ENCODE results near the gene PTPRD.
"Not testable (repeated sequence)": the region's sequence is repeated elsewhere in the genome, so short reads cannot be mapped to it uniquely, and the experiment has no call there.

PTPRD gene

DNA sequence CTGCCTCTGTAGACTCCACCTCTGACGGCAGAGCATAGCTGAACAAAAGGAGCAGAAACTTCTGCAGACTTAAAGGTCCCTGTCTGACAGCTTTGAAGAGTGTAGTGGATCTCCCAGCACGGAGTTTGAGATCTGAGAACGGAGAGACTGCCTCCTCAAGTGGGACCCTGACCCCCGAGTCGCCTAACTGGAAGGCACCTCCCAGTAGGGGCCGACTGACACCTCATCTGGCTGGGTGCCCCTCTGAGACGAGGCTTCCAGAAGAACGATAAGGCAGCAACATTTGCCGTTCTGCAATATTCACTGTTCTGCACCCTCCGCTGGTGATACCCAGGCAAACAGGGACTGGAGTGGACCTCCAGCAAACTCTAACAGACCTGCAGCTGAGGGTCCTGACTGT lies 1186.3 kb downstream of the PTPRD start:
- DNase-seq, result not testable (repeated sequence)

DNA sequence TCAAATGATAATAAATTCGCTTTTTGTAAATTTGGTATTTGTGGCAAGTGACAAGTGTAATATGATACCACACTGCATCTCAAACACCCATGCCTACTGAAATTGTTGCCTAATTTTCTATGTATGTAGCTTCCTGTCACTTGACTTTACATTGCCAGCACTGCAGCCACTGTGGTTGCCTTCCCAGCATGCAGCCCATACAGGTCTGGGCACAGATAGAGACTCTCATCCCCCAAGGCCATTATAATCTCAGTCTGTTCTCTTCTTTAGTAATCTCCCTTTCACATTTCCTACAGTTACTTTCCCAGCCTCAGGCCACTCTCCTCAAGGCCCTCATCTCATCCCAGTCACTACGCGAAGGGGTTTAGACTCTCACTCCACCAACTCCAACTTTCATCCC lies 1200.6 kb downstream of the PTPRD start:
- DNase-seq, result no peak

DNA sequence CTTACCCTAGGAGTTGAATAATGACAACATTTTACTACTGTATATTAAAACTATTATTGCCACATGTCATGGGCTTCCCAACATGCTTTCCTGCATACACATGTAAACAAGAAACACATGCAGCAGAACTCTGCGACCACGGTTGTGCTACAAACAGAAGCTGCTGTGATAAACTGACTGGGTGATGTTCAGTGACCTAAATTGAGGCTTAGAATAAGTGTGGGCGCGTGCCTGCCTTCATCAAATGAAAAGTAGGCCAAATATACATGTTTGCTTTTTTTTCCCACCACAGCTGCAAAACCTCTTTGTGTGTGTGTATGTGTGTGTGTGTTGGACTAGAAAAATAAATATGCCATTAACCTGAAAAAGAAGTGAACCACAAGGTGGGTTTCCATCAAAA lies 1202.1 kb downstream of the PTPRD start:
- no peak for DNase-seq

DNA sequence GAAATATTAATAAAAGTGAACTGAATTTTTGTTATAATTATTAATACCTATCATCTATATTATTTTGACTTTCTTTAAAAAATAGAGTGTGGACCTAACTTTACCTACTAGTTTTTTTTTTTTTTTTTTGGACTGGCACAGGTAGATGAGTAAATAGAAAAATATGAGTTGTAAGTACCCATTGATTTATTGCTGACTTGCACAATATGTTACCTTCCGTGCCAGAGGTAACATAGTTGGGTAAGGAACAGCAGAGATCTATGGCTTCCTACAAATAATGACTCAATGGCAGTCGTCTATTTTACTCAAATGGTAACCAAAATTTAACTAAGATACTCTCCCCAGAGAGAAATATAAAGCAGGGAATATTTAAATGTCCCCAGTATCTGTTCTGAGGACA lies 1212.8 kb downstream of the PTPRD start:
- no peak for DNase-seq

DNA sequence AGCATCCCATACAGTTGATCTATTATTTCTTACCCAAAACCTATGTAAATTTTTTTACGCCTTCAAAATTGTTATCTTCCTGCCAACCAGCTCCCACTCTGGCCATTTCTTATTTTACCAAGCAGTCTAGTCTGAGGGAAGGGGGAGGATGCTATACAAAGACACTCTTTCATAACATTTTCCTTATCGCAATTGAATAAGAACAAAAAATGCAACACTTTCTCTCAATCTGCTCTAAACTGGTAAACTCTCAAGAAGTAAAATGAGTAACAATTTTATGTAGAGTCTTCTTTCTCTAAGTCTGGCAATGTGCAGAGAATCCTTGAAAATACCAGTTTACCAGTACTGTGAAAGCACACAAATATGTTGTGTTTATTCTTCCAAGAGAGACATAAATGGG lies 1216.3 kb downstream of the PTPRD start:
- no peak for DNase-seq

DNA sequence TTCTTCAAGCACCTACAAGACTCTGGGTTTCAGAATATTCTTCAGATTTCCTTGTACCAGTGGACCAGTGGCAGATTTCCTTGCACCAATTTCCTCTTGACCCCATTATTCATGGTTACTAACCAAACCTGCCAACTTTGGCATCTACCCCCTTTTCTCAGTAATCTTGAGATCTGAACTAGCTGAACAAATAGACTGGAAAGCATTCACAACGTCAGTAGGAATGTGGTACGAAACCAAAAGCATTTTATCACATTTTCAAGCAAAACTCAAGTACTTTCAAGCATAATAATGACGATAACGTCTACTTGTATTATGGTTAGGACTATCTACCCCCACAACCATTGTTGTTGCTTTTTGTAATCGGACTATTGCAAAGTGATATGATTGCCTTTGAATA lies 1217.3 kb downstream of the PTPRD start:
- DNase-seq, result no peak

DNA sequence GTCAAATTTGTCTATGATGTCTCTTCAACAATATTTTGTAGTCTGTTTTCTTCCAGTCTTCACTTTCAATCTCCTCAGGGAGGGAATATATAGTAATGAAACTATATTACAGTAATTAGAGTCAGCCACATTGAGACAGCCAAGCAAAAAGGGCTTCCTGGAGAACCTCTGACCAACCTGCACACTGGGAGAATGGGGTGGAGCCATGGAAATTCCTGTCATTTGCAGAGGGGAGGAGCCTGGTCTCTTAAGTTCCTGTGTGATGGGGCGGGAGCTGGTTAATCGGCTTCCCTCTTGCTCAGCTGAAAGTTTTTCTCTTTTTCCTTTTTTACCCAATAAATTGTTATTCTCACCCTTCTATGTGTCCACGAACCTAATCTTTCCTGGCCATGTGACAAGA lies 1220.0 kb downstream of the PTPRD start:
- no peak for DNase-seq

DNA sequence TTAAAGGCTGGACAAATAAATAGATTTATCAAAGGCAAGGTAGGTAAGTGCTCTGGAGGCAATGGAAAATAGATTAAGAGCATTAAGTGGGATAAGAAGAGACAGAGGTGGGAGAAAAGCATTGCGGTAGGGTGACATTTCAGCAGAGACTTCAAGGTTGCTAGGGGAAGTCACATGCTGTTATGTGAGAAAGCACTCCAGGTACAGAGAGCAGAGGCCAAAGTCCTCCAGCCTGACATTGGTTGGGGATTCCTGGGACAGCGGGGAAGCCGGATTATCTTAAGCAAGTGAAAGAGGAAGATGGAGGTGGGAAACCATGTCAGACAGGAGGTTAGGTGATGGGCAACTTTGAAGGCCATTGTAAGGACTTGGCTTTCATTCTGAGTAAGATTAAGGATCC lies 1222.9 kb downstream of the PTPRD start:
- no peak for DNase-seq

DNA sequence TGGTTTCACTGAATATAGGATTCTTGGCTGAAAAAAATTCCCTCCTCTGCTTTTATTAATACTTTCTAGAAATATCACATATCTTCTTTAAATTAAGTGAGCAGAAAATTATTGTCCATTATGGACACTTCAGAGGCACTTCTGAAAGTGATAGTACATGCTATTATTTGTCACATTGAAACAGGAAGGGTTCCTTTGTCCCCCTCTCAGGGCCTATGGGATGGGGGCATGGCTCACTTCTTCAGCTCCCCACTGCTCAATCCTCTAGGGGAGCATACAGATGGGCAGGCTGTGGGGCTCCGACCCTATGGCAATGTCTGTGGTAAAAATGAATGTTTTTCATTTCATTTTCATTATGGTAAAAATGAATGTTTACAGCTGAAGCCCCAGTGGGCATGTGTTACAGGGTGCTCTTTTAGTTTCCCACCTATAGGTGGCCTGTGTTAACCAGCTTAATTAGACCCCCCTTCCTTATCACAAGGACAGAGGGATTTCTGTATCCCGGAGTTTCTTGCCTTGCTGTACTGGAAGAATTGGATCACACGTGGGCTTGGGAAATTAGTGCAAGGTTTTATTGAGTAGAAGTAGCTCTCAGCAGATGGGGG lies 1225.2 kb downstream of the PTPRD start:
- no peak for DNase-seq

DNA sequence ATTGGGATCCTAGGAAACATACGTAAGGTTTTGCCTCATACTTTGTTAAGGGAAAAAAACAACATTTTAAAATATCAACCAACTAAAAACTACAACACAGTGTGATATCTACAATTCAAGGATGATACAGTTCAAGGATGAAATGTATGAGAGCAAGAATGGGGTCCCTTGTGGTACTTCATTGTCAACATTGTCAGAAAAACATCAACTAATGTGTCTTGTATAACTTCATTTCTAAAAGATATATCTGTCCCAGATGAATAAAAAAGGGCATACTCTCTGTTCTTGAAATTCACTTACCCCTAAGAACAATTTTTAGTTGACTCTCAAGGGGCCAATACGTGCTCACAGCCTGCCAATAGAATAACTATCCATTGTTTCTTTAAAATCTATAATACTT lies 1250.5 kb downstream of the PTPRD start:
- DNase-seq, result no peak

DNA sequence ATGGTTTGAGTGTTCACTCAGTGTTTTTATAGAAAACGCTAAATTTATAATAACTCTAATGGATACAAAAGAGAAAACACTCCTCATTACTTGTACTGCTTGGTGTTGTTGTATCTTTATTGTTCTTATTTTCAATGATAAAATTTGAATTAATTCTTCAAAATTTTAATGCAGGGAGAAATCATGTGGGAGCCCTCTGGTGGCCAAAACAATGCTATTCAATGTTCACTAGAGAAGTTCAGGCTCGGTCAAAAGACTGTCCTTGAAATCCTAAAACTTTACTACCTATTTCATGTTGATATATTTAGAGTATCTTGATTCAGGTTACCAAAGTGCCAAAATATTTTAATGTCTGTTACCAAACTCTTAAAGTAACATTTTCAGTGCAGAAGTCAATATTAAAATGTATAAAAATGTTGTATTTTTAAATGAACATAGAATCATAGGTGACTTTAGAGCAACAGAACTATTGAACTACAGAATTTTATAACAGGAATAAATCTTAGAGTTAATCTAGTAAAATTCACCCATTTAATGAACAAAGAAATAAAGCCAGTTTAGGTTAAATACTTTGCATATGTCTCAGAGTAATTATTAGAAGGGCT lies 1259.8 kb downstream of the PTPRD start:
- DNase-seq, result peak; percentile 29

DNA sequence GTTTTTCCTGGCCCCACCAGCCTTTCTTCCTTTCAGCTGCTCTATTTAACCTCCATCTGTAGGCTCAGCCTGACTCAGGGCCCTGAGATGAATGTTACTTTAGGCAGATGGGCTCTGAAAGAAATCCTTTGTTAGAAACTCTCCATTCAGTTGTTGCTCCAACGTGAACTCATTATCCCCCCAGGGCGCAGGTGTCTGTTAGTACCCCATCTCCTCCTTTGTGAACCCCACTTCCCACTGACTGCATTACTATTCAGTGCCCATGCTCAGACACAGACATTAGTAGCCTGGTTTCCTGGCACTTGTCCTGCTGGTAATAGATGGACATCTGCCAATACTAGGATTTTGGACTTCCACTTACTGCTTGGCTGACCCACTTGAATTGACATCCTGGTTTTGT lies 1271.6 kb downstream of the PTPRD start:
- peak; percentile 31 for DNase-seq

DNA sequence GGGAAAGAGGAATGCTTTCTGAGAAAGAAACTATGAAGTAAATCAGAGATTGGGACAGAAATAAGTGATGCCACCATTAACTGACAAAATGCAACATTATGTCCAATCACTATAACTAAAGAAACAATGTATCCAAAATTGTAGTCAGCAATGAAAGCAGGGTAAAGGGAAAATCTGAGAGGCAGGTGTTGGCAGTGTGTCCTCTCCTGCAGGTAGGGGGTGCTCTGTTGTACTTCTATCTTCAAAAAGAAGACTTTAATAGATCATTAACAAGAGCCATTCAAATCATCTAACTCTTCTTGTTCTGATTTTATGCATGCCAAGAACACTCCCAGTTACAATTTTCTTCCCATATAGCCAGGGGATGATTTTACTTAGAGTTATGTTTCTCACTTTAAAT lies 1275.7 kb downstream of the PTPRD start:
- no peak for DNase-seq

DNA sequence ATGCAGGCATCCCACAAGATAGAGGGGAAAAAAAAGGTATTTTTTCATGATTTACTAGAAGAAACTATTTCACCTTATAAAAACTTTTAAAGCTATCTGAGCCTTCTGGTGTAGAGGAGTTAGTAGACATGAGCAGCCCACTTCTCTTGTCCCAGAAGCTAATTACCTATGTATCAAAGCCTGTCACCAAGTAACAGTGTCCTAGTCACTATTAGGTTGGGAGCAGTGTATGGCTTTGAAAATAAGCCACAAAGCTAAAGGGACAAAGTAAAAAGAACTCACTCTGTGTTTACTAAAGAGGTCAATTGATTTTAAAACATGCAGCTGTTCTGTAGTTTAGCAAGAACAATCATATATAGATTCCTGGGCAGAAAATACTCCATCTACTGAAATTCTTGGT lies 1286.1 kb downstream of the PTPRD start:
- DNase-seq, result no peak

DNA sequence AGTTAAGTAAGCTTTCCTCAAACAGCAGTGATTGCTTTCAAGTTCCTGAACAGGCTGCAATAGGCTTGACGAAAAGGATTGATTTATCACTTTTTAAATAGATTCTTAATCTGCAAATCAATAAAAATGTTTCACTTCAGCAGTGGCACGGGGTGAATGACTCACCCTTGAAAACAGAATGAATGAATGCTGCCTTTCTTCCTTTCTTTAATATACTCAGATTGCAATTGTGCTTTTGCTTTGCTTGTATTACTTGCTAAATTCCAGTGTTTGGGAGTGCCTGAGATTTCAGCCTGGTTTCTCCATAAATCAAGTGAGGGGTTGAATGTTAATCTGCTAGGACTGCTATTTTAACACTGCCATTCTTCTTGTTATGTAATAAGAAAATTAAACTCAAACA lies 1293.8 kb downstream of the PTPRD start:
- DNase-seq, result no peak

DNA sequence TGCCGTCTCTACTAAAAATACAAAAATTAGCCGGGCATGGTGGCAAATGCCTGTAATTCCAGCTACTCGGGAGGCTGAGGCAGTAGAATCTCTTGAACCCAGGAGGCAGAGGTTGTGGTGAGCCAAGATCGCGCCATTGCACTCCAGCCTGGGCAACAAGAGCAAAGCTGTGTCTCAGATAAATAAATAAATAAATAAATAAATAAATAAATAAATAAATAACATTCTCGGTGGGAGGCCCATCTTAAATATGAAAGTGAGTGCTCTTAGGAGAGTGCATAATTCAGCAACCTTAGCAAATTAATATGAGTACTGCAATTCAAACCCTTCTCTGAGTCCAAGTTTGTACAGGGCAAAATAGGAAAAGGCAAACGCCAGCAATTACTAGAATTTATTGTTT lies 1302.1 kb downstream of the PTPRD start:
- DNase-seq, result not testable (repeated sequence)

DNA sequence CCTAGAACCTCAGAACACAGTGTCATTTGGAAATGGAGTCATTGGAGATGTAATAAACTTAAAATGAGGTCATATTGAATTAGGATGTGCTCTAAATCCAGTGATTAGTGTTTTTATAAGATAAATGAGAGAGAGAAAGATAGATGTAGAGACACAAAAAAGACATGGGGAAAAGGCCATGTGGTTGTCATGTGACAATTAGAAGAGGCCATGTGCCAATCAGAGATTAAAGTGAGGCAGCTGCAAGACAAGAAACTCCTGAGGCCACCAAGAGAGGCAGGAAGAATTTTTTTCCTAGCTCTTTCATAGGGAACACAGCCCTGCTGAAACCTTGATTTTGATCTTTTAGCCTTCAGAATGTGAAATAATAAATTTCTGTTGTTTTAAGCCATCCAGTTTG lies 1307.2 kb downstream of the PTPRD start:
- DNase-seq, result no peak

DNA sequence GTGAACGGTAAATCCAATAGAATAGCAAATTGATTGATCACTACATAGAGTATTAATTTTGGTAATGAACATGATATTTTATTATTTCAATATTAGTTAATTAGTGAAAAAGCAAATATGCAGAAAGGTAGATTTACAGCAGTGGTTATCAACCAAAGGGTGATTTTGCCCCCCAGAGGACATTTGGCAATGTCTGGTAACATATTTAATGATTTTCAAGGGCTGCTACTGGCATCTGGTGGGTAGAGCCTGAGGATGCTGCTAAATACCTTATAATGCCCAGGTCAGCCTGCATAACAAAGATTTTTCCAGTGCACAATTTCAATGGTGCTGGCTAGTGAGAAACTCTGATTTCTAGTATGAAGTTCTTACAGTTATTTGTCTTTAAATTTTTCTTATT lies 1313.7 kb downstream of the PTPRD start:
- peak; percentile 2 for DNase-seq

DNA sequence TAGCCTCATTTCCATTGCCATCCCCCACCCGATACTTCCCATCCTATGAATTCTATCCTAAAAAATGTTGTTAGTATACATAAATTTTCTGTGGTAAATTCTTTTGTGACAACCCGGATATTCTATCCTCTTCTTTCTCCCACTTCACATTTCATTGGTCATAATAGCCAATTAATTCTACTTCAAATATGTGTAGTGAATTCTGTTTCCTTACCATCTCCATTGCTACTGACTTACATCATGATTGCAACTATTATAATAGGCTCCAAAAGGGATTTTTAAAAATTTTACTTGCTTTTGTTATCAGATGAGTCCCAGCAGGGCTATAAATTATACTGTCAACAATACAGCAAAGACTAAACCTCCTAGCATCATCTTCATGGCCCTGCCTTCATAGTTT lies 1326.8 kb downstream of the PTPRD start:
- no peak for DNase-seq

DNA sequence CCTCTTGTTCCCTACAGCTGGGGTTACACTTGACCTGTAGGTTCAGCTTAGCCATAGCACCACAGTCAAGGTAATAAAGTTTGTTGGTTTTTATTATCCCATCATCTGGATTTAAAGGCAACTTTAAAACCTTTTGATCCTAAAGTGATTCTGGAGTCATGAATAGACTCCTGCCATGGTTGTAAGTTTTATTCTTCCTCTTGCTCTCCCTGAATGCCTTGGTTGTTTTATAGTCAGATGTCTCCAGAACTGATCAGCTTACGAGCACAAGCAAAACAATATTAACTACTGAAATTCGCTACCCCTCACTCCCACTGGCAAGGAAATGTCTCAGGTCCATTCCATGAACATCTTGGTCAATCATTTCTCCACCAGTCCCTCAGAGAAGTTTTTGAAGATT lies 1328.6 kb downstream of the PTPRD start:
- DNase-seq, result no peak

DNA sequence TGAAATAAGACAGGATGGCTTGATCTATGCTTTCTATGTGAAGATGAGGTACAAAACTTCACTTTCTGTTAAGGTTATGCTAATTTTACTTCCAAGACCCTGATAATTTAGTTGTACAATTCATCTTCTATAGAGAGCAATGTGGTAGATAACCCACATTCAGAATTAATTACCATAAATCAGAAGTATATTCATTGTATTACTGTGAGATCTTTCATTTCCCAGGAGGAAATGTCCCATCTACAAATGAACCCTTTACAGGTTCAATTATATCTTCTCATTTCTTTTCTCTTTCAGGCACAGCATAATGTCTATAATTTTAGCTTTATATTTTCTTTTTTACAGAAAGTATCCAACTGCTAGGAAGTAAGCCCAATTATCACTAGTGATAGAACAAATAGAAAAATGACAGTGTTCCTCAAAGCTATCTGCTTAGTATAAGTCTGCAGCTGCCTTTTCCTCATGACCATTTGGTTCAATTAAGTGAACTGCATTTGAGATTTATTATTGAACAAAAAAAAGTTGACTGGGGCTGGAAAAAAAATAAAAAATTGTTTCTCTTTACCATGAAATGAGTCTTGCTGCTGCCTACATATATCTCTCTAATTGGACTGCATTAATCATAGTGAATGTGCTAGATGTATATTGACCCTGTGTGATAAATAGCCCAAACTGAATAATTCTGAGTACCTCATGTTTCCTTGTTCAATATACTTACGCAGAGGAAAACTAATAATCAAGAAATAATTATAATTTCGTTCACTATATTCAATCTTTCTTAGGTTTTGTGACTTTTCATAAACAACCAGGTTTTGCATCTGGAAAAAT lies 1329.4 kb downstream of the PTPRD start:
- no peak for DNase-seq

DNA sequence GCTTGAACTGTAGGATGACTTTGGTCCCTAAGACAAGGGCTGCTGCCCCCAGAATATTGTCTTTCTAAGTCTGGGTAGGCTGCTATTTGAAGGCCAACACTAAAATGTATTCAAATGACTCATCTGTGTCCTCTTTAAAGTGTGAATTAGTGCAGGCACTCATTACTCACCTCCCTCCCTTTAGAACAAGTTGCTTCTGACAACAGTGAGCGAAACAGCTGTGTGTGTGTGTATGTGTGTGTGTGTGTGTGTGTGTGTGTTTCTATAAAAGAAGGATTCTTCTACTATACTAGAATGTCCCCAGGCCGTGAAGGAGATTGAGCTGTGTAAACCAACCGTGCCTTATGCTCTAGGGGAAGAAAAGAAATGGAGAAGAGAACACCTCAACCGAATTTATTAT lies 1337.2 kb downstream of the PTPRD start:
- DNase-seq, result no peak

DNA sequence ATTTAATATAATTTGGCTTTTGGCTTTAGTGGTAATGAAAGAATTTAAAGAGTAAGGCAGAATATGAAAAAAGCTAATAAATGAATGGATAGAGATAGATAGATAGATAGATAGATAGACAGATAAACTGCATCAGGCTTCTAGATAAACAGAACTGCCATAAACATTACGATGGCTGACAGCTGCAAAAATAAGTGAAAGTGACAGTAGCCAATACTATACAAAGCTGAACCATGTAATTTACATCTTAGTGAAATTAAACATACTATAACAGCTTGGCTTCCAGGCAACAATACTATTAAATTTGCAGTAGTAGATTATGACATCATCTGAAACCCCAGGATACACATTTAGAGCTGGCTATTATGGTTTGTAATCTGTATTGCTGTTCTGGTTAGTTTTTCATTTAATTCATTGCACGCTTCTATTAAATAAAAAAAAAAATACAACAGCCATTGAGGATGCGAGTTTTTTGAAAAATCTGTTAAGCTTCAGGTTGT lies 1354.8 kb downstream of the PTPRD start:
- DNase-seq, result no peak

DNA sequence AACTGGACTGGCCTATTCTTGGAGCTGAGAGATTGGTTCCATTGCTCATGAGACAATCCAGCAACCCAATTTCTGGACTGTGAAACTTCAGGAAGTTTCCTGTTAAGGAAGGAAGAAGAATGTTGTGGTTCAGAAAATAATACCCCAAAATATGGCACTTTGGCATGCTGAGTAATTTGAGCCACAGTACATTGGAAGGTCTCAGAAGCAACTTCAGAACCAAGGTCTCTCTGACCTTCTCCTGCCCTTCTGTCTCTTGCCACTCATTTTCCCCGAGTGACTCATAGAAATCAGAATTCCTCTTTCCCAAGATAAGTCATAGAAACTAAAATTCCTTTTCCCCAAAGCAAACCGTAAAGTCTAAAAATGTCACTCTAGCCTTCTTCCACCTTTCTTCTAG lies 1366.1 kb downstream of the PTPRD start:
- no peak for DNase-seq
